Stomach (tissue), 9 donors: Measurements from ENCODE around the gene CTDSPL2. TPM values are rescaled to one million over a fixed set of nuclear protein-coding genes. Genes with fewer than 3 reads are reported as not detected.

Source experiments
- DNase-seq, 2 donors: peaks; one replicate each; pipeline versions ENCODE4 v3.0.0 to v3.0.0-alpha.2; 2013 to 2019
- H3K27ac ChIP-seq, 5 donors: fragments of 200-600 bp in 4 of 5; sonication (generic) in 4 of 5; one replicate each; pipeline ENCODE4 v1.5.1; 2013 to 2019; ENCODE audit warnings: mild to moderate bottlenecking in 1 of 5, moderate library complexity in 1 of 5
- H3K27me3 ChIP-seq, 3 donors: fragments of 200-600 bp; sonication (generic); one replicate each; pipeline ENCODE4 v1.5.1; 2017 to 2019; ENCODE audit warnings: mixed run types in 1 of 3
- H3K36me3 ChIP-seq, 4 donors: fragments of 200-600 bp; sonication (generic); 1 replicate in 3 of 4; 2 replicates in 1 of 4; pipeline ENCODE4 v1.5.1; 2016 to 2019
- H3K4me1 ChIP-seq, 4 donors: fragments of 200-600 bp; sonication (generic); one replicate each; pipeline ENCODE4 v1.5.1; 2016 to 2019
- H3K4me3 ChIP-seq, 4 donors: fragments of 200-600 bp; sonication (generic) in 3 of 4; one replicate each; pipeline ENCODE4 v1.5.1; 2016 to 2019; ENCODE audit warnings: mild to moderate bottlenecking in 1 of 4
- H3K9me3 ChIP-seq, 4 donors: fragments of 200-600 bp; sonication (generic); one replicate each; pipeline ENCODE4 v1.5.1; 2016 to 2019
- EP300 ChIP-seq: sonication (generic); formaldehyde crosslinking; IDR thresholded peaks from one replicate; pipeline ENCODE4 v1.6.1; 2017; ENCODE audit warnings: antibody characterized with exemption
- POLR2A ChIP-seq, 4 donors: fragments of 450-650 bp; IDR thresholded peaks; one replicate each; pipeline ENCODE4 v1.6.1; 2016; ENCODE audit warnings: antibody characterized with exemption in 4 of 4, control low read depth in 2 of 4, mild to moderate bottlenecking in 1 of 4, moderate library complexity in 1 of 4
- POLR2AphosphoS5 ChIP-seq, 3 donors: sonication (generic); formaldehyde crosslinking; IDR thresholded peaks; one replicate each; pipeline ENCODE4 v1.6.1; 2016; ENCODE audit warnings: antibody characterized with exemption in 3 of 3
- WGBS, 5 donors: extraction: QIAGEN DNeasy Blood & Tissue Kit in 3 of 5; methylation state at CpG; one replicate each; pipeline versions ENCODE4 v1.1.5 to v1.1.7; 2013 to 2018; 5-methylcytosine and 5-hydroxymethylcytosine counted together
- intact Hi-C: fragments of 100-400 bp; cut with DNase I; formaldehyde crosslinking; loops from one replicate; pipeline ENCODE4 v1.15.1; 2023; ENCODE audit warnings: low total_unique reads
- polyA plus RNA-seq, 3 donors: library from polyadenylated mRNA; stranded (reverse); fragments of 200-250 nt; gene quantifications; one replicate each; pipeline ENCODE4 v1.2.3, GENCODE V29; 2013
- total RNA-seq, 5 donors: library from RNA; depleted of rRNA; stranded (reverse); fragments of >200 nt; gene quantifications; one replicate each; pipeline versions ENCODE4 v1.1.0 to v1.2.3, GENCODE V29; 2014 to 2016
- TF ChIP-seq, protein P1 (sequence below), 7 experiments: fragments of 450-650 bp in 4 of 7; fragments of 200-600 bp in 3 of 7; sonication (generic) in 3 of 7; IDR thresholded peaks; one replicate each; pipeline ENCODE4 v1.5.1; 2016 to 2019; ENCODE audit warnings: antibody characterized with exemption in 7 of 7, control low read depth in 2 of 7, mild to moderate bottlenecking in 1 of 7
- donor health status: healthy with polysubstance abuse.
- donor health status: Bipolar disorder and iron deficiency.
- donor health status: healthy.

CTDSPL2 gene
- total and polyA plus RNA-seq, 8 donors = 3.5 to 94.2 (median 9.9) TPM

- Histone ChIP-seq H3K4me1 (no peaks in the 10 kb centered on the region), H3K36me3 (peaks cover 53 to 100% (median 100%) of the 10 kb centered on the region in 4 donors), H3K27me3 (no peaks in the 10 kb centered on the region), H3K27ac (no peak overlapping the region), H3K4me3 (no peak overlapping the region), H3K9me3 (peaks cover 0 to 7% (median 4%) of the 10 kb centered on the region in 4 donors)
- TF ChIP-seq EP300 (no peak), POLR2AphosphoS5 (IDR thresholded peaks at IDR 0.05) (no peak), POLR2A (IDR thresholded peaks at IDR 0.05) (no peak)
- TF ChIP-seq, protein P1, sequence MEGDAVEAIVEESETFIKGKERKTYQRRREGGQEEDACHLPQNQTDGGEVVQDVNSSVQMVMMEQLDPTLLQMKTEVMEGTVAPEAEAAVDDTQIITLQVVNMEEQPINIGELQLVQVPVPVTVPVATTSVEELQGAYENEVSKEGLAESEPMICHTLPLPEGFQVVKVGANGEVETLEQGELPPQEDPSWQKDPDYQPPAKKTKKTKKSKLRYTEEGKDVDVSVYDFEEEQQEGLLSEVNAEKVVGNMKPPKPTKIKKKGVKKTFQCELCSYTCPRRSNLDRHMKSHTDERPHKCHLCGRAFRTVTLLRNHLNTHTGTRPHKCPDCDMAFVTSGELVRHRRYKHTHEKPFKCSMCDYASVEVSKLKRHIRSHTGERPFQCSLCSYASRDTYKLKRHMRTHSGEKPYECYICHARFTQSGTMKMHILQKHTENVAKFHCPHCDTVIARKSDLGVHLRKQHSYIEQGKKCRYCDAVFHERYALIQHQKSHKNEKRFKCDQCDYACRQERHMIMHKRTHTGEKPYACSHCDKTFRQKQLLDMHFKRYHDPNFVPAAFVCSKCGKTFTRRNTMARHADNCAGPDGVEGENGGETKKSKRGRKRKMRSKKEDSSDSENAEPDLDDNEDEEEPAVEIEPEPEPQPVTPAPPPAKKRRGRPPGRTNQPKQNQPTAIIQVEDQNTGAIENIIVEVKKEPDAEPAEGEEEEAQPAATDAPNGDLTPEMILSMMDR (IDR thresholded peaks at IDR 0.05) = no peak
- intact Hi-C loops = no loop called here
- WGBS, 5 donors = 96 to 100% (median 97%) methylated on average over 4 of the region's 4 CpGs
- DNase-seq = no peak
Observed at GRCh38 chr15:44566155-44566540, 138.7 kb downstream of the CTDSPL2 start.

GRCh38 chr15:44568338-44568737, 140.9 kb downstream of the CTDSPL2 start:
- no peak for DNase-seq
- peaks cover 0 to 7% (median 4%) of the 10 kb centered on the region in 4 donors for H3K9me3 ChIP-seq
- intact Hi-C loops = no loop called here
- H3K36me3 ChIP-seq = peaks cover 55 to 100% (median 98%) of the 10 kb centered on the region in 4 donors
- 80 to 92% (median 86%) methylated on average over 3 of the region's 3 CpGs for WGBS, 5 donors
- no peaks in the 10 kb centered on the region for H3K27me3 ChIP-seq
- H3K27ac ChIP-seq = no peak overlapping the region
- H3K4me1 ChIP-seq = no peaks in the 10 kb centered on the region
- TF ChIP-seq, protein P1 (IDR thresholded peaks at IDR 0.05) = no peak
- no peak overlapping the region for H3K4me3 ChIP-seq

DNA sequence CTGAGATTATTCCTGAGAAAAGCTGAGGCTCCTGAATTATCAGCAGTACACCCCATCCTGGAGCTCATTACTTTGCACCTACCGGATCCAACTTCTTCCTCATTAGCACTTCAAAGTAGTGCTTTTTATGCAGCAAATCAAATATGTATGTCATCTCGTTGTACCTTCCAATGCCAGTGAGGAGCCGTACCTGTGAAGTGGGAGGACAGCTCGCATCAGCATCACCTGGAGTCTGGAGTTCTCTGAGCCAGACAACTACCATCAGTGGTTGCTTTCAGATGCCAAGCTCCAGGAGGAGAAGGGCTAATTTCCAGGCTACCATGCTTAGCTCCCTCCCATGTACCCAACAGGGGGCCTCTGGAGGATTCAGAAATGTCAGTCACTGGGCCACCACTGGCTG, 141.9 kb downstream of the CTDSPL2 start:
- H3K9me3 ChIP-seq = peaks cover 0 to 7% (median 4%) of the 10 kb centered on the region in 4 donors
- DNase-seq = no peak
- H3K36me3 ChIP-seq = peaks cover 56 to 100% (median 98%) of the 10 kb centered on the region in 4 donors
- H3K4me1 ChIP-seq = no peaks in the 10 kb centered on the region
- 93 to 98% (median 94%) methylated on average over 4 of the region's 4 CpGs for WGBS, 5 donors
- intact Hi-C loops = no loop called here
- TF ChIP-seq POLR2A (IDR thresholded peaks at IDR 0.05) (no peak), EP300 (no peak)
- TF ChIP-seq, protein P1 (IDR thresholded peaks at IDR 0.05) = no peak
- H3K27ac ChIP-seq = no peak overlapping the region
- H3K27me3 ChIP-seq = no peaks in the 10 kb centered on the region
- no peak overlapping the region for H3K4me3 ChIP-seq

- Histone ChIP-seq H3K27ac (no peak overlapping the region), H3K27me3 (no peaks in the 10 kb centered on the region), H3K36me3 (peaks cover 48 to 98% (median 94%) of the 10 kb centered on the region in 4 donors), H3K4me3 (no peak overlapping the region), H3K4me1 (no peaks in the 10 kb centered on the region), H3K9me3 (peaks cover 0 to 2% (median 1%) of the 10 kb centered on the region in 4 donors)
- no peak for DNase-seq
- no peak for TF ChIP-seq POLR2A (IDR thresholded peaks at IDR 0.05)
- TF ChIP-seq POLR2AphosphoS5 (IDR thresholded peaks at IDR 0.05) = no peak
- TF ChIP-seq EP300 = no peak
- TF ChIP-seq, protein P1 (IDR thresholded peaks at IDR 0.05) = no peak
- WGBS, 5 donors = 80 to 98% (median 92%) methylated on average over 2 to 4 of the region's 4 CpGs
- intact Hi-C loops = no loop called here
Observed at GRCh38 chr15:44570361-44570760, 142.9 kb downstream of the CTDSPL2 start.
